Natural killer cell treated with Interleukin-12 subunit alpha and Interleukin-12 subunit beta and Interleukin-15 and Interleukin-18, amount 100 ng/mL, for 72 hours (primary cell): ENCODE data around the gene SPECC1. TPM values are rescaled to one million over a fixed set of nuclear protein-coding genes. Genes with fewer than 3 reads are reported as not detected.
A peak's percentile ranks its signal among the peaks of the same experiment; 100 is the strongest.
"Not testable (repeated sequence)": the region's sequence is repeated elsewhere in the genome, so short reads cannot be mapped to it uniquely, and the experiment has no call there.

Source experiments
- ATAC-seq, 2 donors: fragments of 150-1000 bp; cut with Tn5 transposase in 1 of 2; sonication (Bioruptor Pico), chemical (Tn5 transposase) in 1 of 2; 2 replicates each; pipeline ENCODE4 v1.10.0; 2021
- DNase-seq: peaks from one replicate; pipeline ENCODE4 v3.0.0; 2022; ENCODE audit warnings: low spot score
- H3K27ac Mint-ChIP-seq, 2 donors: 1 replicate in 1 of 2; 2 replicates in 1 of 2; pipeline ENCODE4 v1.8.0; 2022; ENCODE audit warnings: mixed read lengths in 2 of 2, mild to moderate bottlenecking in 1 of 2, moderate library complexity in 1 of 2
- H3K27me3 Mint-ChIP-seq, 2 donors: 1 replicate in 1 of 2; 2 replicates in 1 of 2; pipeline ENCODE4 v1.8.0; 2022; ENCODE audit warnings: mixed read lengths in 2 of 2
- H3K36me3 Mint-ChIP-seq: one replicate; pipeline ENCODE4 v1.8.0; 2022; ENCODE audit warnings: mixed read lengths
- H3K4me1 Mint-ChIP-seq, 2 donors: 1 replicate in 1 of 2; 2 replicates in 1 of 2; pipeline ENCODE4 v1.8.0; 2022; ENCODE audit warnings: low read depth in 2 of 2, mixed read lengths in 2 of 2, mild to moderate bottlenecking in 1 of 2
- H3K4me3 Mint-ChIP-seq: one replicate; pipeline ENCODE4 v1.8.0; 2022; ENCODE audit warnings: mixed read lengths
- H3K9me3 Mint-ChIP-seq: 2 replicates; pipeline ENCODE4 v1.8.0; 2022; ENCODE audit warnings: mixed read lengths
- total RNA-seq, 2 donors: library from RNA; stranded (reverse); gene quantifications; one replicate each; pipeline ENCODE4 v1.2.3, GENCODE V29; 2022

The SPECC1 gene
- total RNA-seq, 2 donors from 2014 or later = 27.6 to 28.1 TPM

- H3K4me1 Mint-ChIP-seq = peaks cover 0 to 5% of the 10 kb centered on the region in 2 donors
- no peaks in the 10 kb centered on the region for H3K27me3 Mint-ChIP-seq
- ATAC-seq (no peak), DNase-seq (no peak)
- H3K4me3 Mint-ChIP-seq = no peak overlapping the region
- no peaks in the 10 kb centered on the region for H3K36me3 Mint-ChIP-seq
- no peaks in the 10 kb centered on the region for H3K9me3 Mint-ChIP-seq
- no peak overlapping the region for H3K27ac Mint-ChIP-seq
Measured at GRCh38 chr17:20103454-20104446, 94.6 kb downstream of the SPECC1 start.

GRCh38 chr17:20105539-20106280 is 96.6 kb downstream of the SPECC1 start:
- no peak for ATAC-seq
- Mint-ChIP-seq H3K27me3 (no peaks in the 10 kb centered on the region), H3K27ac (no peak overlapping the region), H3K4me3 (no peak overlapping the region), H3K9me3 (no peaks in the 10 kb centered on the region), H3K4me1 (peaks cover 0 to 5% of the 10 kb centered on the region in 2 donors), H3K36me3 (no peaks in the 10 kb centered on the region)
- no peak for DNase-seq

GRCh38 chr17:20106446-20106845 is 97.3 kb downstream of the SPECC1 start:
- not testable (repeated sequence) for H3K4me1 Mint-ChIP-seq, H3K27me3 Mint-ChIP-seq, DNase-seq, H3K4me3 Mint-ChIP-seq, H3K9me3 Mint-ChIP-seq, H3K36me3 Mint-ChIP-seq, H3K27ac Mint-ChIP-seq, ATAC-seq

- H3K9me3 Mint-ChIP-seq = no peaks in the 10 kb centered on the region
- peaks cover 4% of the 10 kb centered on the region for H3K36me3 Mint-ChIP-seq
- H3K4me1 Mint-ChIP-seq = peaks cover 0 to 5% of the 10 kb centered on the region in 2 donors
- no peak for DNase-seq
- no peak for ATAC-seq
- no peaks in the 10 kb centered on the region for H3K27me3 Mint-ChIP-seq
- H3K4me3 Mint-ChIP-seq = no peak overlapping the region
- no peak overlapping the region for H3K27ac Mint-ChIP-seq
Measured at GRCh38 chr17:20109076-20109475, 99.9 kb downstream of the SPECC1 start.

DNA sequence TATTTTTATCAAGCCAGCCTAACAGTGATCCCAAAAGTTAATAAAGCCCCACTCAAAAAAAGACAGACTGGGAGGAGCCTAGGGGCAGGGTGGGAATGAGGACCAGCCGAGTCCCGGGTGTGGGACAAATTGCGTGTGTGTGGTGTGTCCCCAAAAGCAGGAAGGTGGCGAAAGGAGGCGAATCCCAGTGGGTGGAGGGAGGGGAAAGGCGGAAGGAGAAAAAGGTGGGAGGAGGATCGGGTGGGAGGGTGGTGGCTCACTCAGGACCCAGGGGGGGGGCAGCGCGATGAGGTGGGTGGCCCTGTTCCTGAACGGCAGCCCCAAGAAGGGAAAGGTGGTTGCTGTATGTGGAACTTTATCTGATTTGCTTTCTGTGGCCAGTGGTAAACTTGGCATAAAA is 102.4 kb downstream of the SPECC1 start:
- Mint-ChIP-seq H3K27me3 (no peaks in the 10 kb centered on the region), H3K36me3 (peaks cover 4% of the 10 kb centered on the region), H3K4me1 (no peaks in the 10 kb centered on the region), H3K4me3 (no peak overlapping the region), H3K27ac (no peak overlapping the region), H3K9me3 (no peaks in the 10 kb centered on the region)
- ATAC-seq (no peak), DNase-seq (no peak)

- H3K4me1 Mint-ChIP-seq = no peaks in the 10 kb centered on the region
- H3K27ac Mint-ChIP-seq = no peak overlapping the region
- H3K36me3 Mint-ChIP-seq = peaks cover 4% of the 10 kb centered on the region
- H3K4me3 Mint-ChIP-seq = no peak overlapping the region
- H3K27me3 Mint-ChIP-seq = no peaks in the 10 kb centered on the region
- ATAC-seq (no peak), DNase-seq (no peak)
- H3K9me3 Mint-ChIP-seq = no peaks in the 10 kb centered on the region
Measured at GRCh38 chr17:20114466-20114865, 105.3 kb downstream of the SPECC1 start.

DNA sequence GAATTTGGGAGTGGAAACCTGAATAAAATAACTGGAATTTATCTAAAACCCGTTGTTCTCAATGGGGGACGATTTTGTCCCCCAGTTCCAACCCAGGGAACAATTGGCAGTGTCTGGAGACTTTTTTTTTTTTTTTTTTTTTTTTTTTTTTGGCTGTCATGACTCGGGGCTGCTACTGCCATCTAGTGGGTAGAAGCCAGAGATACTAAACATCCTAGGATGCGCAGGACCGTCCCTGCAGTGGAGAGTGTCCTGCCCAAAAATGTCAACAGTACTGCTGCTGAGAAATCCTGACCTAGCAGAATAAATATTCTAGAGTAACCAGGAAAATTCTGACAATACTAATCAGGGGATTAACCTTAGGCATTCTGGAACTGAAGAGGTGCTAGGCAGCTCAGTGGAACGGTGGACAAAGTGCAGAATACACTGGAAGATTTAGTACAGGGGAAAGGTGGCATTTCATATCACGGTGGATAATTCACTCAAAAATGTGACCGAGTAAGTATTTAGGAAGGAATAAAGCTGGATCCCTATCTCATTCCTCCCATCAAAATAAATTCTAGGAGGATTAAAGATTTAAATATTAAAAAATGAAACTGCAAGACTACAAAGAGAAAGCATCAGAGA is 107.6 kb downstream of the SPECC1 start:
- no peak for DNase-seq
- Mint-ChIP-seq H3K9me3 (no peaks in the 10 kb centered on the region), H3K36me3 (peaks cover 4% of the 10 kb centered on the region), H3K27me3 (no peaks in the 10 kb centered on the region), H3K4me1 (peaks cover 2 to 3% of the 10 kb centered on the region in 2 donors), H3K4me3 (no peak overlapping the region), H3K27ac (no peak overlapping the region)
- peak; percentile 51 to 78 for ATAC-seq

DNA sequence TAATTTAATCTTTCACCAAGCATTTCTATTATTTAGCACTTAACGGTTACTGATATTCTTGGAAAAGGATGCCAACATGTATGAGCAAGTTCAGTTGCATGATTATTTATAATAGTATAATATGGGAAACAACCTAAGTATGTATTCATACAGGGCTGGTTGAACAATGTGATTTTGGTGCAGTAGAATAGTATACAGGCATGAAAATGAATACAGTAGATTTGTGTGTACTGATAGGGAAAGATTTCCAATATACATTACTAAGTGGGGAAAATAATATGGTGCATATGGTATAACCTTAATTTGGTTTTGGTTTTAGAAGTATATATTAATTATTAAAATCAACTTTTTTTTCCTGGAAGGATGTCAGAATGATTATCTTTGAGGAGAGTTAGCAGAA is 109.1 kb downstream of the SPECC1 start:
- no peak overlapping the region for H3K27ac Mint-ChIP-seq
- no peaks in the 10 kb centered on the region for H3K27me3 Mint-ChIP-seq
- H3K4me3 Mint-ChIP-seq = no peak overlapping the region
- H3K9me3 Mint-ChIP-seq = no peaks in the 10 kb centered on the region
- DNase-seq = no peak
- H3K36me3 Mint-ChIP-seq = no peaks in the 10 kb centered on the region
- H3K4me1 Mint-ChIP-seq = peaks cover 4 to 6% of the 10 kb centered on the region in 2 donors
- no peak for ATAC-seq

- Mint-ChIP-seq H3K4me1 (peaks cover 4 to 6% of the 10 kb centered on the region in 2 donors), H3K9me3 (no peaks in the 10 kb centered on the region), H3K27ac (no peak overlapping the region), H3K4me3 (no peak overlapping the region), H3K36me3 (no peaks in the 10 kb centered on the region), H3K27me3 (no peaks in the 10 kb centered on the region)
- no peak for ATAC-seq
- DNase-seq = no peak
Measured at GRCh38 chr17:20120836-20121235, 111.7 kb downstream of the SPECC1 start.

- H3K27me3 Mint-ChIP-seq = no peaks in the 10 kb centered on the region
Measured at GRCh38 chr17:20121359-20122253, 112.4 kb downstream of the SPECC1 start.

GRCh38 chr17:20122254-20122879 is 113.2 kb downstream of the SPECC1 start:
- Mint-ChIP-seq H3K9me3 (no peaks in the 10 kb centered on the region), H3K27me3 (no peaks in the 10 kb centered on the region), H3K36me3 (no peaks in the 10 kb centered on the region), H3K4me1 (peaks cover 4 to 6% of the 10 kb centered on the region in 2 donors), H3K27ac (peak overlapping the region in 1 of 2 donors; percentile 15), H3K4me3 (no peak overlapping the region)
- ATAC-seq (no peak), DNase-seq (no peak)

More at GRCh38 chr17:20121359-20122253, 112.4 kb downstream of the SPECC1 start:
- peak; percentile 49 to 67 for ATAC-seq
- peak; percentile 71 for DNase-seq
- Mint-ChIP-seq H3K4me1 (peaks cover 4 to 6% of the 10 kb centered on the region in 2 donors), H3K4me3 (no peak overlapping the region), H3K27ac (peak overlapping the region in 1 of 2 donors; percentile 36), H3K9me3 (no peaks in the 10 kb centered on the region), H3K36me3 (no peaks in the 10 kb centered on the region)

DNA sequence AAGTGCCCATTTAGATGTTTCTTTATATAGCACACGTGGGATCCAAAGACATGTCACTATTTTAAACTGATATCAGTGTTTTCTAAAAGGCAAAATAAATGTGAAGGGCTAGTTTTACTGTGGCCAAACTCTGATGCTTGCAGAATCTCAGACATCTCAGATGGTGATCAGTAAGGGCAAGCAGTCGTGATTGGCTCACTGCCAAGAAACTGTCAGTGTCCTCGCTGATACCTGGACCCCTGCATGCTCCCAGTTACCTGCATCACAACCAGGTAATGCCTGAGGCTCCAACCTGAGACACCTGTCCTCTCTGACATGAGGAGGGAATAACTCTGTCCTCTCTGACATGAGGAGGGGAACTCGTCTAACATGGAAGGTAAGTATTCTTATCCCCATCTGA is 114.0 kb downstream of the SPECC1 start:
- Mint-ChIP-seq H3K4me3 (no peak overlapping the region), H3K4me1 (peaks cover 4 to 6% of the 10 kb centered on the region in 2 donors), H3K36me3 (no peaks in the 10 kb centered on the region), H3K27me3 (no peaks in the 10 kb centered on the region), H3K9me3 (no peaks in the 10 kb centered on the region), H3K27ac (peak overlapping the region in 1 of 2 donors; percentile 15)
- DNase-seq (no peak), ATAC-seq (no peak)
